BJ (cell line): ENCODE measurements around the gene XPO6. TPM values are rescaled to one million over a fixed set of nuclear protein-coding genes. Genes with fewer than 3 reads are reported as not detected.

ENCODE experiments used
- CTCF ChIA-PET: fragments of 350-600 bp; formaldehyde crosslinking; extraction: SDS; loops from one replicate; lab custom pipeline; 2021; ENCODE audit warnings: antibody characterized with exemption, inconsistent platforms; lab: Yijun Ruan, JAX
- POLR2A ChIA-PET: fragments of 300-600 bp; sonication (Branson Sonifier 250); formaldehyde crosslinking; extraction: SDS; loops from one replicate; lab custom pipeline; 2021; ENCODE audit warnings: antibody characterized with exemption; lab: Charles Lee
- DNase-seq: peaks from one replicate; pipeline ENCODE4 v3.0.0-alpha.2; 2011; ENCODE audit warnings: low read depth
- H3K27me3 ChIP-seq: 2 replicates; pipeline ENCODE4 v1.6.0; 2011; ENCODE audit warnings: low read length; ENCODE audit not compliant: control insufficient read depth, insufficient read depth
- H3K36me3 ChIP-seq: 2 replicates; pipeline ENCODE4 v1.5.1; 2011; ENCODE audit warnings: low read length; ENCODE audit not compliant: control insufficient read depth, insufficient read depth
- H3K4me3 ChIP-seq: 2 replicates; pipeline ENCODE4 v1.5.1; 2011; ENCODE audit warnings: low read depth, mild to moderate bottlenecking, control low read depth, low read length
- CTCF ChIP-seq: IDR thresholded peaks from 2 replicates; pipeline ENCODE4 v1.5.1; 2011; ENCODE audit warnings: low read depth, mild to moderate bottlenecking, control low read depth, inconsistent platforms, low read length, moderate library complexity; ENCODE audit not compliant: insufficient read depth
- polyA plus RNA-seq: library from polyadenylated mRNA; depleted of rRNA; stranded (reverse); fragments of >200 nt; gene quantifications from 2 replicates; pipeline ENCODE4 v1.2.3, GENCODE V29; 2011

The XPO6 gene
- polyA plus RNA-seq, 1 experiment = 239 TPM

GRCh38 chr16:28181515-28181914 is 30.2 kb downstream of the XPO6 start:
- H3K27me3 ChIP-seq = no peaks in the 10 kb centered on the region
- peaks cover 2% of the 10 kb centered on the region; the same call in 1 of the 2 replicates for H3K36me3 ChIP-seq
- peak; percentile 84 for DNase-seq
- POLR2A ChIA-PET = interaction anchor here (0.6 to 1.0 kb wide), 3 partner anchors 8 to 16 kb away, joined by 7 to 12 read pairs (median 10); no protein-coding TSS in a partner anchor
- no peak overlapping the region for H3K4me3 ChIP-seq
- TF ChIP-seq CTCF = no peak
- CTCF ChIA-PET = interaction anchor here (0.9 kb wide), 1 partner anchor 15 kb away, joined by 3 read pairs; no protein-coding TSS in a partner anchor

- TF ChIP-seq CTCF = no peak
- POLR2A ChIA-PET = interaction anchor here (0.7 to 1.0 kb wide), 2 partner anchors 8 to 13 kb away, joined by 7 to 10 read pairs; no protein-coding TSS in a partner anchor
These were observed 30.9 kb downstream of the XPO6 start for GRCh38 chr16:28180655-28181460.

GRCh38 chr16:28179354-28179753 is 32.4 kb downstream of the XPO6 start:
- Histone ChIP-seq H3K27me3 (no peaks in the 10 kb centered on the region), H3K4me3 (no peak overlapping the region), H3K36me3 (peaks cover 4% of the 10 kb centered on the region; the same call in 1 of the 2 replicates)
- no peak for DNase-seq
- POLR2A ChIA-PET = no interaction called here
- CTCF ChIA-PET = no interaction called here
- no peak for TF ChIP-seq CTCF

More at GRCh38 chr16:28180655-28181460, 30.9 kb downstream of the XPO6 start:
- no peak for DNase-seq
- CTCF ChIA-PET = interaction anchor here (0.9 kb wide), 1 partner anchor 16 kb away, joined by 3 read pairs; no protein-coding TSS in a partner anchor
- Histone ChIP-seq H3K4me3 (no peak overlapping the region), H3K36me3 (peaks cover 2% of the 10 kb centered on the region; the same call in 1 of the 2 replicates), H3K27me3 (no peaks in the 10 kb centered on the region)

- CTCF ChIA-PET = no interaction called here
These were observed 36.0 kb downstream of the XPO6 start for GRCh38 chr16:28175715-28176114.

More at GRCh38 chr16:28175715-28176114, 36.0 kb downstream of the XPO6 start:
- Histone ChIP-seq H3K4me3 (no peak overlapping the region), H3K27me3 (no peaks in the 10 kb centered on the region), H3K36me3 (peaks cover 11% of the 10 kb centered on the region)
- no peak for TF ChIP-seq CTCF
- POLR2A ChIA-PET = no interaction called here
- no peak for DNase-seq
